Measurements from ENCODE around the gene SNX10.
A peak's percentile ranks its signal among the peaks of the same experiment; 100 is the strongest.

Gene SNX10

DNA sequence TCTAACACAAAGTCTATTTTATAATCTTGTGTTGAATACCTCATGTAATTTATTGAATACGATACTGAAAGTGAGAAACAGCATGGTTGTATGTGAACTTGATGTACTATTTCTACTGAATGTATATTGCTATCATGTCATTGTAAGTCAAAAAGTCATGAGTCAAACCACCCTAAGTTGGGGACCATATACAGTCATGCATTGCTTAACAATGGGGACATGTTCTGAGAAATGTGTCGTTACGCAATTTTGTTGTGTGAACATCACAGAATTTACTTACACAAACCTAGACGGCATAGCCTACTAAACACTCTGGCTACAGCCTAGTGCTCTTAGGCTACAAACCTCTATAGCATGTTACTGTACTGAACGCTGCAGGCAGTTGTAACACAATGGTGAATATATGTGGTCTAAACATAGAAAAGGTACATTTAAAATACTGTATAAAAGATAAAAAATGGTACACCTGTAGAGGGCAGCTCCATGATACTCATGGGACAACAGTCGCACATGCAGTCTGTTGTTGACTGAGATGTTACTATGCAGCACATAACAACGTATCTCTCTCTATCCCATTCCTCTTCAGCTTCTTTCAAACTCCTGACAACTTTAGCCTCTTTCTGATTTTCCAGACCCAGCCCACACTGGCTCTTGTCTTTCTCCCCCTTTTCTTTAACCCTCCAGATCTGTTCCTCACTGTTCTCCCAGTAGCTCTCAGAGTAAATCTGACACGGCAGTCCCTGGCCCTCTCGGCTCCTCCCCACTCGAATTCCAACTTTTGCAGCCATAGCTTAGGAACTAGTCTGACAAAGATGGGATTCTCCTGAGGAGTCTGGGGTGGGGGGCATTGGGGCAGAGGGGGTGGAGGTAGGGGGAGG lies 90.1 kb downstream of the SNX10 start:
- ChIA-PET POLR2A (no interaction called here), CTCF (interaction anchor here (1.6 to 2.9 kb wide), 3 partner anchors 12 to 21 kb away, joined by 6 to 9 read pairs (median 7); no protein-coding TSS in a partner anchor)
- no peak for TF ChIP-seq CTCF (IDR thresholded peaks at IDR 0.05; ENCODE audit: control extremely low read depth, extremely low read depth, low read depth, missing control alignments)
- DNase-seq (ENCODE audit: extremely low spot score), result no peak

DNA sequence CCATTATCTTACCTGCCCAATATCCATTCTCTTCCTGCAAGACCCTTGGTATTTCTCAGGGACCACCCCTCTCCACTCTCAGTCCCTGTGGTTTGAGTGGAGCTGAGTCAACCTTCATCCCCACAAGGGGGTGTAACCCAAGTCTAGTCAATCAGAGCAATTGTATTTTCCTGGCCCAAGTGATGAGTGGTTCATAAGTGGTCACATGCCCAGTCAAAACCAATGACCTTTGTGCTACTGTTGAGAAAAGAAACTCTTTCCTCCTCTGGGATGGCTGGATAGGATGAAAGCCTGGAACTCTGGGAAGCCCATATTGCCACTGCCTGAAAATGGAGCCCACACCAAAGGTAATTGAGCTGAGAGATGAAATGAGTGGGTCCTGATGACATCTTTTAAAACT lies 93.6 kb downstream of the SNX10 start:
- TF ChIP-seq CTCF (IDR thresholded peaks at IDR 0.05; ENCODE audit: control extremely low read depth, extremely low read depth, low read depth, missing control alignments), result no peak
- DNase-seq (ENCODE audit: extremely low spot score), result no peak
- POLR2A ChIA-PET, result interaction anchor here (0.5 kb wide), 1 partner anchor 18 kb away, joined by 3 read pairs; no protein-coding TSS in a partner anchor
- CTCF ChIA-PET, result interaction anchor here (0.9 to 3.6 kb wide), 5 partner anchors 8 to 115 kb away, joined by 3 to 17 read pairs (median 6); no protein-coding TSS in a partner anchor

DNA sequence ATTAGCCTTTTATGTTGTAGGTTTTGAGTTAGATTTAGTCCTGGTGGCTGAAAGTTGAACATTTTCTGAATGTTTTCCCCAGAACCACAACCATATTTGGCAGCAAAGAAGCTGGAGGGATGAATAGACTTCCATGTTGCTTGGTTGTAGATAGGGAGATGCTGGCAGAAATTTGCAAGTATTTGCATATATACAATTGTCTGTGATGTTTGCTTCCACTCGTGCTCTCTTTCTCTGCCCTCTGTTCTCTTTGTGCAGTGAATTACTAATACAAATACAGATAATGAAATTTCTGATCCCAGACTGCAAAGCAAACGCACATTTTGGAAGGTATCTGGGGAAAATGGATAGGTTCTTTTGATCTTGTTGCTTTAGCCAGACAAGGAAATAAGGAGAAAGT lies 96.1 kb downstream of the SNX10 start:
- ChIA-PET POLR2A (no interaction called here), CTCF (interaction anchor here (1.5 kb wide), 1 partner anchor 272 kb away, joined by 3 read pairs; no protein-coding TSS in a partner anchor)
- no peak for DNase-seq (ENCODE audit: extremely low spot score)
- TF ChIP-seq CTCF (IDR thresholded peaks at IDR 0.05; ENCODE audit: control extremely low read depth, extremely low read depth, low read depth, missing control alignments), result no peak

- ChIA-PET POLR2A (no interaction called here), CTCF (interaction anchor here (1.5 to 4.7 kb wide), 5 partner anchors 10 to 303 kb away, joined by 3 to 26 read pairs (median 9); no protein-coding TSS in a partner anchor)
- no peak for TF ChIP-seq CTCF (IDR thresholded peaks at IDR 0.05; ENCODE audit: control extremely low read depth, extremely low read depth, low read depth, missing control alignments)
- peak; percentile 32 for DNase-seq (ENCODE audit: extremely low spot score)
These were observed 96.6 kb downstream of the SNX10 start for GRCh38 chr7:26388256-26388655.

DNA sequence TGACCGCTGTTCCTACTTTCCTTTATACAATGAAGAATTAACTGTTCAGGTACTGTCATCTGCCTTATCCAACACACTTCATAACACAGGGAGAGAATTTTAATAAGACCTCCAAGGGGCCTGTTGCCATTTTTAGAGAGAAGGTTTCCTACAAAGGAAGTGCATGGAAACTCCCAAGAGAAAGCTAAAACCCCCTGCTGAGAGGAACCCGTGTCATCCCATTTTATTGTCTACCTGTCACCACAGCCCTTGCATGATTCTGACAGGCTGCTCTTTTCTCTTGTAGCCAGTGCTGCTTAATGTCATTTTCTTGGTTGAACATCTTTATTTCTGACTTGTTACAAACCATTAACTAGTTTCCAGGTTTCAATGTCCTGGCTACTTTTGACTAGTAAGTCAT lies 98.4 kb downstream of the SNX10 start:
- no peak for DNase-seq (ENCODE audit: extremely low spot score)
- ChIA-PET POLR2A (no interaction called here), CTCF (interaction anchor here (1.2 to 4.7 kb wide), 6 partner anchors 8 to 1630 kb away, joined by 3 to 26 read pairs (median 8); no protein-coding TSS in a partner anchor)
- TF ChIP-seq CTCF (IDR thresholded peaks at IDR 0.05; ENCODE audit: control extremely low read depth, extremely low read depth, low read depth, missing control alignments), result no peak

GRCh38 chr7:26393818-26394217 lies 102.2 kb downstream of the SNX10 start:
- ChIA-PET POLR2A (no interaction called here), CTCF (no interaction called here)
- TF ChIP-seq CTCF (IDR thresholded peaks at IDR 0.05; ENCODE audit: control extremely low read depth, extremely low read depth, low read depth, missing control alignments), result no peak
- DNase-seq (ENCODE audit: extremely low spot score), result no peak
